Ishikawa (cell line): ENCODE data around the gene KIF6.

ENCODE experiments used
- CEBPB ChIP-seq: IDR thresholded peaks from 2 replicates; pipeline ENCODE4 v1.6.1; 2012
- CREB1 ChIP-seq: IDR thresholded peaks from 2 replicates; pipeline ENCODE4 v1.6.1; 2012; ENCODE audit warnings: low read depth
- EGR1 ChIP-seq: IDR thresholded peaks from 2 replicates; pipeline ENCODE4 v1.6.1; 2012
- EP300 ChIP-seq: IDR thresholded peaks from 2 replicates; pipeline ENCODE4 v1.6.1; 2012; ENCODE audit warnings: borderline replicate concordance
- FOXM1 ChIP-seq: IDR thresholded peaks from 2 replicates; pipeline ENCODE4 v1.6.1; 2012; ENCODE audit warnings: low read depth, borderline replicate concordance
- MAX ChIP-seq: IDR thresholded peaks from 2 replicates; pipeline ENCODE4 v1.6.1; 2012
- NFIC ChIP-seq: IDR thresholded peaks from 2 replicates; pipeline ENCODE4 v1.6.1; 2012
- RAD21 ChIP-seq: IDR thresholded peaks from 2 replicates; pipeline ENCODE4 v1.6.1; 2012; ENCODE audit warnings: low read depth
- REST ChIP-seq: IDR thresholded peaks from 2 replicates; pipeline ENCODE4 v1.6.1; 2012; ENCODE audit warnings: low read depth, mild to moderate bottlenecking
- TAF1 ChIP-seq: IDR thresholded peaks from 2 replicates; pipeline ENCODE4 v1.6.1; 2012; ENCODE audit warnings: low read depth, mild to moderate bottlenecking
- TCF12 ChIP-seq: IDR thresholded peaks from 2 replicates; pipeline ENCODE4 v1.6.1; 2012; ENCODE audit warnings: low read depth
- TEAD4 ChIP-seq: IDR thresholded peaks from 2 replicates; pipeline ENCODE4 v1.6.1; 2012
- USF1 ChIP-seq: IDR thresholded peaks from 2 replicates; pipeline ENCODE4 v1.6.1; 2012
- YY1 ChIP-seq: IDR thresholded peaks from 2 replicates; pipeline ENCODE4 v1.6.1; 2012; ENCODE audit warnings: low read depth
- ZBTB7A ChIP-seq: IDR thresholded peaks from 2 replicates; pipeline ENCODE4 v1.6.1; 2012; ENCODE audit warnings: low read depth

The KIF6 gene

GRCh38 chr6:39625209-39625608 lies 100.0 kb downstream of the KIF6 start:
- TF ChIP-seq YY1, result no peak
- no peak for TF ChIP-seq USF1
- no peak for TF ChIP-seq EGR1
- TF ChIP-seq EP300, result no peak
- no peak for TF ChIP-seq CREB1
- no peak for TF ChIP-seq TCF12
- TF ChIP-seq TEAD4, result no peak
- no peak for TF ChIP-seq CEBPB
- no peak for TF ChIP-seq NFIC
- TF ChIP-seq RAD21, result no peak
- TF ChIP-seq ZBTB7A, result no peak
- no peak for TF ChIP-seq MAX
- TF ChIP-seq TAF1, result no peak
- TF ChIP-seq REST, result no peak
- TF ChIP-seq FOXM1, result no peak

GRCh38 chr6:39623750-39624149 lies 101.5 kb downstream of the KIF6 start:
- TF ChIP-seq TAF1 (no peak), FOXM1 (no peak), ZBTB7A (no peak), USF1 (no peak), EP300 (no peak), EGR1 (no peak), REST (no peak), YY1 (no peak)

GRCh38 chr6:39617520-39617919 lies 107.7 kb downstream of the KIF6 start:
- no peak for TF ChIP-seq TCF12
- TF ChIP-seq ZBTB7A, result no peak
- no peak for TF ChIP-seq CEBPB
- TF ChIP-seq FOXM1, result no peak
- no peak for TF ChIP-seq REST
- TF ChIP-seq EP300, result no peak
- no peak for TF ChIP-seq YY1
- no peak for TF ChIP-seq RAD21

GRCh38 chr6:39617026-39617425 lies 108.2 kb downstream of the KIF6 start:
- no peak for TF ChIP-seq EGR1
- no peak for TF ChIP-seq TEAD4
- TF ChIP-seq NFIC, result no peak
- no peak for TF ChIP-seq MAX
- TF ChIP-seq TCF12, result no peak
- TF ChIP-seq REST, result no peak
- no peak for TF ChIP-seq CREB1
- TF ChIP-seq CEBPB, result no peak
- TF ChIP-seq TAF1, result no peak
- TF ChIP-seq RAD21, result no peak
- TF ChIP-seq EP300, result no peak
- TF ChIP-seq YY1, result no peak
- no peak for TF ChIP-seq ZBTB7A
